Activated T-helper 17 cell treated with anti-CD3 and anti-CD28 coated beads, Interleukin-2, amount 50 U/mL, for 72 hours (primary cell): Measurements from ENCODE around the gene IQCN. TPM values are rescaled to one million over a fixed set of nuclear protein-coding genes. Genes with fewer than 3 reads are reported as not detected.
"Not testable (repeated sequence)": the region's sequence is repeated elsewhere in the genome, so short reads cannot be mapped to it uniquely, and the experiment has no call there.

ENCODE experiments used
- ATAC-seq: fragments of 150-1000 bp; cut with Tn5 transposase; replicated peaks from 2 replicates; pipeline ENCODE4 v1.10.0; 2021; ENCODE audit warnings: mild to moderate bottlenecking, moderate library complexity
- H3K27ac Mint-ChIP-seq: one replicate; pipeline ENCODE4 v1.8.0; 2022; ENCODE audit warnings: mixed read lengths
- H3K27me3 Mint-ChIP-seq: one replicate; pipeline ENCODE4 v1.8.0; 2022; ENCODE audit warnings: mixed read lengths
- H3K36me3 Mint-ChIP-seq: one replicate; pipeline ENCODE4 v1.8.0; 2022; ENCODE audit warnings: low read depth, mild to moderate bottlenecking, mixed read lengths
- H3K4me1 Mint-ChIP-seq: one replicate; pipeline ENCODE4 v1.8.0; 2022; ENCODE audit warnings: mixed read lengths
- H3K4me3 Mint-ChIP-seq: one replicate; pipeline ENCODE4 v1.8.0; 2022; ENCODE audit warnings: mild to moderate bottlenecking, mixed read lengths
- H3K9me3 Mint-ChIP-seq: one replicate; pipeline ENCODE4 v1.8.0; 2022; ENCODE audit warnings: mixed read lengths
- total RNA-seq, 2 donors: library from RNA; stranded (reverse); gene quantifications; one replicate each; pipeline ENCODE4 v1.2.3, GENCODE V29; 2022

The IQCN gene
- total RNA-seq, 2 donors from 2014 or later = 1.1 to 1.3 TPM

- H3K9me3 Mint-ChIP-seq = no peaks in the 10 kb centered on the region
Measured at GRCh38 chr19:18214779-18215433, 59.3 kb downstream of the IQCN start.

GRCh38 chr19:18211683-18212082, 62.6 kb downstream of the IQCN start:
- peaks cover 8% of the 10 kb centered on the region for H3K27me3 Mint-ChIP-seq
- H3K9me3 Mint-ChIP-seq = no peaks in the 10 kb centered on the region
- H3K4me3 Mint-ChIP-seq = no peak overlapping the region
- peaks cover 5% of the 10 kb centered on the region for H3K4me1 Mint-ChIP-seq
- no peak for ATAC-seq
- no peak overlapping the region for H3K27ac Mint-ChIP-seq
- H3K36me3 Mint-ChIP-seq = no peaks in the 10 kb centered on the region

More at GRCh38 chr19:18214779-18215433, 59.3 kb downstream of the IQCN start:
- H3K4me1 Mint-ChIP-seq = peaks cover 5% of the 10 kb centered on the region
- H3K27me3 Mint-ChIP-seq = peaks cover 4% of the 10 kb centered on the region
- H3K36me3 Mint-ChIP-seq = no peaks in the 10 kb centered on the region
- no peak overlapping the region for H3K4me3 Mint-ChIP-seq
- peak; percentile 66 for ATAC-seq
- no peak overlapping the region for H3K27ac Mint-ChIP-seq

- not testable (repeated sequence) for H3K36me3 Mint-ChIP-seq, H3K4me1 Mint-ChIP-seq, H3K27ac Mint-ChIP-seq, H3K9me3 Mint-ChIP-seq, H3K27me3 Mint-ChIP-seq, H3K4me3 Mint-ChIP-seq, ATAC-seq
Measured at GRCh38 chr19:18209912-18210311, 64.3 kb downstream of the IQCN start.

- H3K9me3 Mint-ChIP-seq = no peaks in the 10 kb centered on the region
- H3K27me3 Mint-ChIP-seq = peaks cover 8% of the 10 kb centered on the region
- H3K36me3 Mint-ChIP-seq = peaks cover 9% of the 10 kb centered on the region
- no peak overlapping the region for H3K4me3 Mint-ChIP-seq
- no peaks in the 10 kb centered on the region for H3K4me1 Mint-ChIP-seq
- ATAC-seq = no peak
- H3K27ac Mint-ChIP-seq = no peak overlapping the region
Measured at GRCh38 chr19:18208098-18208951, 65.9 kb downstream of the IQCN start.

Other genes with a start within 250 kb of the IQCN start
- gene IL12RB1, start 187.5 kb downstream of the IQCN start, total RNA-seq = 10 to 100 TPM; 28.6 to 54.5 TPM
- gene MAST3, start 176.7 kb downstream of the IQCN start, total RNA-seq = 10 to 100 TPM; 23.5 to 46.6 TPM
- gene PIK3R2, start 121.3 kb downstream of the IQCN start, total RNA-seq = 10 to 100 TPM; 13.0 to 21.8 TPM
- 10 to 100 TPM; 51.7 to 81.1 TPM for gene IFI30, start 100.6 kb downstream of the IQCN start, total RNA-seq
- 10 to 100 TPM in 1 of 2 donors, 1 to 10 TPM in 1; 4.2 to 12.0 TPM for gene MPV17L2, start 81.2 kb downstream of the IQCN start, total RNA-seq
- 1 to 10 TPM; 7.2 to 9.5 TPM for gene RAB3A, start 70.4 kb downstream of the IQCN start, total RNA-seq
- 1 to 10 TPM in 1 of 2 donors, under 1 TPM in 1; 0.95 to 1.4 TPM for gene PDE4C, start 48.0 kb downstream of the IQCN start, total RNA-seq
- gene JUND, start 7.2 kb upstream of the IQCN start, total RNA-seq = 100 to 1,000 TPM; 177 to 324 TPM
- gene LSM4, start 48.6 kb upstream of the IQCN start, total RNA-seq = 100 to 1,000 TPM; 176 to 252 TPM
- 10 to 100 TPM; 38.9 to 46.0 TPM for gene PGPEP1, start 66.1 kb upstream of the IQCN start, total RNA-seq
- gene GDF15, start 111.7 kb upstream of the IQCN start, total RNA-seq = under 1 TPM; 0.45 to 0.50 TPM
- not detected for gene LRRC25, start 123.2 kb upstream of the IQCN start, total RNA-seq
- gene SSBP4, start 144.9 kb upstream of the IQCN start, total RNA-seq = 100 to 1,000 TPM in 1 of 2 donors, 10 to 100 TPM in 1; 73.8 to 169 TPM
- 10 to 100 TPM; 15.9 to 22.0 TPM for gene ISYNA1, start 163.7 kb upstream of the IQCN start, total RNA-seq
- 10 to 100 TPM; 23.7 to 41.8 TPM for gene ELL, start 247.6 kb upstream of the IQCN start, total RNA-seq